Measurements from ENCODE around the gene SYNE2.
"Not testable (repeated sequence)": the region's sequence is repeated elsewhere in the genome, so short reads cannot be mapped to it uniquely, and the experiment has no call there.

The SYNE2 gene

DNA sequence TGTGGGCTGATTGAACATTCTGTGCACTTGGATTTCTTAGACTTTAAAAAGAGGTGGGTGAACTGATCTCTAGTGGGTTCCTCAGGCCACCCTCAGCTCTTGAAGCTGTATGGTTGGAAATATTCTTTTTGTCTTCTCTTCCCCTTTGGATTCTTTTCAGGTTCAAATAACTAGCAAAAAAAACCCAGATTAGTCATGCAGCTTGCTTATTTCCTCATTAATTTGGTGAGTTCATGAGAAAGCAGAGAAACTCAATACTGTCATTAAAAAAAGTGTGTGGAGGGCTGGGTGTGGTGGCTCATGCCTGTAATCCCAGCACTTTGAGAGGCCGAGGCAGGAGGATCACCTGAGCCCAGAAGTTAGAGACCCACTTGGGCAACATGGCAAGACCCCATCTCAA is 258.0 kb downstream of the SYNE2 start:
- TF ChIP-seq, protein P1, sequence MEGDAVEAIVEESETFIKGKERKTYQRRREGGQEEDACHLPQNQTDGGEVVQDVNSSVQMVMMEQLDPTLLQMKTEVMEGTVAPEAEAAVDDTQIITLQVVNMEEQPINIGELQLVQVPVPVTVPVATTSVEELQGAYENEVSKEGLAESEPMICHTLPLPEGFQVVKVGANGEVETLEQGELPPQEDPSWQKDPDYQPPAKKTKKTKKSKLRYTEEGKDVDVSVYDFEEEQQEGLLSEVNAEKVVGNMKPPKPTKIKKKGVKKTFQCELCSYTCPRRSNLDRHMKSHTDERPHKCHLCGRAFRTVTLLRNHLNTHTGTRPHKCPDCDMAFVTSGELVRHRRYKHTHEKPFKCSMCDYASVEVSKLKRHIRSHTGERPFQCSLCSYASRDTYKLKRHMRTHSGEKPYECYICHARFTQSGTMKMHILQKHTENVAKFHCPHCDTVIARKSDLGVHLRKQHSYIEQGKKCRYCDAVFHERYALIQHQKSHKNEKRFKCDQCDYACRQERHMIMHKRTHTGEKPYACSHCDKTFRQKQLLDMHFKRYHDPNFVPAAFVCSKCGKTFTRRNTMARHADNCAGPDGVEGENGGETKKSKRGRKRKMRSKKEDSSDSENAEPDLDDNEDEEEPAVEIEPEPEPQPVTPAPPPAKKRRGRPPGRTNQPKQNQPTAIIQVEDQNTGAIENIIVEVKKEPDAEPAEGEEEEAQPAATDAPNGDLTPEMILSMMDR (IDR thresholded peaks at IDR 0.05; ENCODE audit: control insufficient read depth, extremely low read depth, insufficient read depth) = no peak
- DNase-seq (ENCODE audit: low read depth) = no peak
- no peak overlapping the region for H3K4me3 ChIP-seq (ENCODE audit: low read depth, low read length)

DNA sequence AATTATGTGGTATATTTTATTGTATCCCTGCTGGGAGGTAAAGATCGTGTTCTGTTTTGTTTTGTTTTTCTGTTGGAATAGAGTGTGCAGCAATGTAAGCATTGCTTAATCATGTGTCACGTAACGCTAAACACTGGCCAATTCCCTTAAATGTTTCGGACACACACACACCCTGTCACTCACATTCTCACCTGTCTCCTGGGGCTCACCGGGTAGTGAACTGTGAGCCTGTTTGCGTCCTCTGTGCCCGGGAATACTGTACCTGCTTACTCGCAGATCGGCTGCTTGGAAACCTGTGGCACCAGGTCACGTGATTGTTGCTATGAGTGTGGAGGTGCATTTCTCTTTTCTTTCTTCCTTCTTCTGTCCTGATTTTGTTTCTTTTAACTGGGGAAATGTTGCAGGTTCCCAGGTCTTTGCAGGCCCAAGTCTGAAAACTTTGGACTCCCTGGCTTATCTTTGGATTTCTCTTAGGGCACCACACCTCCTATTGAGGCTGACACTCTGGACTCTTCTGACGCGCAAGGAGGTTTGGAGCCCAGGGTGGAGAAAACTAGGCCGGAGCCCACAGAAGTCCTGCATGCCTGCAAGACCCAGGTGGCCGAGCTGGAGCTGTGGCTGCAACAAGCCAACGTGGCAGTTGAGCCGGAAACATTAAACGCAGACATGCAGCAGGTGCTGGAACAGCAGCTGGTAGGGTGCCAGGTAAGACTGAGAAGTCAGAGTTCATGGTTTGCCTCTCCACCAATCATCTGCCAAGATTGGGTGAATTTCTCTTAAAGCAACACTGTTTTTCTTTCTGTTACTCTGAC is 260.3 kb downstream of the SYNE2 start:
- H3K4me3 ChIP-seq (ENCODE audit: low read depth, low read length) = peak overlapping the region; percentile 44
- peak; percentile 84 for DNase-seq (ENCODE audit: low read depth)
- TF ChIP-seq, protein P1 (IDR thresholded peaks at IDR 0.05; ENCODE audit: control insufficient read depth, extremely low read depth, insufficient read depth) = no peak

DNA sequence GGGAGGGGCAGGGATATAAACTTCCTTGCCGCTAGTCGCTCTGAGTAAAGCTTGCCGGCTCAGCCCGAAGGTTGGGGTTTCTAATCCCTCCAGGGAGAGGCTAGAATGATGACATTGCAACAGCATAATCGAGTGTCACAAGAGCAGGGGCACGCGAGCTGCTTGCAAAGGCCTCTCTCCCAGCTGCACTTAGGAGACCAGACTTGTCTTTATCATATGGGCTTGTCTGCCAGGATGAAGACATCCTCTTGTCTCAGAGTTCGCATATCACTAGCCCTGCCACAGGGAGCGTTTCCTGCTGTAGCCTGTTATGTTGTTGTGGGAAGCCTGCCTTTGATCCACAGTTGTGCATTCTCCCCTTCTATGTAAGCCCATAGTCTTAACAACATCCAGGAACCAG is 261.4 kb downstream of the SYNE2 start:
- H3K4me3 ChIP-seq (ENCODE audit: low read depth, low read length) = no peak overlapping the region
- TF ChIP-seq, protein P1 (IDR thresholded peaks at IDR 0.05; ENCODE audit: control insufficient read depth, extremely low read depth, insufficient read depth) = no peak
- DNase-seq (ENCODE audit: low read depth) = no peak

DNA sequence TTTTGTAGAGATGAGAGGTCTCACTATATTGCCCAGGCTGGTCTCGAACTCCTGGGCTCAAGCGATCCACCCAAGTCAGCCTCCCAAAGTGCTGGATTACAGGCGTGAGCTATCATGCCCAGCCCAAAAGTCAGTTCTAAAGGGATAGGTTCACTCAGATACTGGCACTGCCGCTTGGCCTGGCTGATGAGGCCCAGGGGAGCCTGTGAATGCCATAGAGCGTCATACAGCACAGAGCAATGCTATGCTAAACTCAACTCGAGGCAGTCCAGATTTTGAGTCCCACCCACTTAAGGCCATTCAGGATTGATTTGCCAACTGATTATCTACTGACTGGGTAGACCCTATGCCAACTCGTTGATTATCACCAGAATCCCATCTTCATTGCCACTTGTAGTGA is 262.0 kb downstream of the SYNE2 start:
- TF ChIP-seq, protein P1 (IDR thresholded peaks at IDR 0.05; ENCODE audit: control insufficient read depth, extremely low read depth, insufficient read depth) = no peak
- H3K4me3 ChIP-seq (ENCODE audit: low read depth, low read length) = no peak overlapping the region

DNA sequence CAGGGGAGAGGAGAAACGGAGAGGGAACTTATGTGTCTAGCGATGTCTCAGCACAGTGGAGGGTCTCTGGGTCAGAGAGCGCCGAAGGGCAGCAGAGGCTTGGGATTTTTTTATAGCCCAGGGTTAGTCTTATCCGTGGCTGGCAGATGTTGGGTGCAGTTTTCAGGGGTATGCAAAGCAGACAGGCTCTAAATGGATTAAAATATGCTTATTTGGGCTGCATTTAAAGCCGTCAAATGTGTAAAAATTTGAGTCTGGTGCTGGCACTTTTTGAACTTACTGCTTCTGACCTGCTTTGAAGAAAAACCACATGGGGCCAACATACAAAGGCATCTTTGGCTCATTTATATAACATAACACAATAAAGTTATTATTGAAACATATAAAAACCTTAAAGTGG is 262.6 kb downstream of the SYNE2 start:
- TF ChIP-seq, protein P1 (IDR thresholded peaks at IDR 0.05; ENCODE audit: control insufficient read depth, extremely low read depth, insufficient read depth) = no peak
- DNase-seq (ENCODE audit: low read depth) = no peak
- no peak overlapping the region for H3K4me3 ChIP-seq (ENCODE audit: low read depth, low read length)

More for the DNA sequence above, 262.0 kb downstream of the SYNE2 start:
- no peak for DNase-seq (ENCODE audit: low read depth)

DNA sequence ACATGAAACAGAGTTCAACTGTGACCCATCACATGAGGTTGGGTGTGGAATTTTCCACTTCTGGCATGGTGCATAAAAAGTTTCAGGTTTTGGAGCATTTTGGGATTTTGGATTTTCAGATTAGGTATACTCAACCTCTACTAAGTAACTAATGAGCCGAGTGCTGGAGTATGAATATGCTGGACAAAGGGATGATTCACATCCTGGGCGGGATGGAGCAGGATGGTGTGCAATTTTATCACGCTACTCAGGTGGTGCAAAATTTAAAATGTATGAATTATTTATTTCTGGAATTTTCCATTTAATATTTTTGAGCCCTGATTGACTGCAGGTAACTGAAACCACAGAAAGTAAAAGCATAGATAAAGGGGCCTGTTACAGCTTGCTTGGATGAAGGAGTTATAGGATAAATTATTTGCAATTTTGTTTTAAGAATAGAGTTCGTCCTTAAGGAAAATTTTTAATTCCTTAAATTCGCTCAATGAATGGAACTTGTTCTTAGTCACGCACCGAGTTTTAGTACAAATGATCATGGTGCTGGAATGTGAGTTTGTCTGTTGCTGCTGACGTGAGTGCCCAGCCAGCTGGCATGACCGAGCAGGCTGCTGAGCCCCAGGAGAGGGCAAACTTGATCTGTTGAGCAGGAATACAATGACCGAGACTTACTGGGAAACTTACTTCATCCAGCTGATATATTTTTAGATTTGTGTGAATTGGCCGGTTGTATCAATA is 265.0 kb downstream of the SYNE2 start:
- TF ChIP-seq, protein P1 (IDR thresholded peaks at IDR 0.05; ENCODE audit: control insufficient read depth, extremely low read depth, insufficient read depth) = no peak
- no peak for DNase-seq (ENCODE audit: low read depth)
- H3K4me3 ChIP-seq (ENCODE audit: low read depth, low read length) = no peak overlapping the region

DNA sequence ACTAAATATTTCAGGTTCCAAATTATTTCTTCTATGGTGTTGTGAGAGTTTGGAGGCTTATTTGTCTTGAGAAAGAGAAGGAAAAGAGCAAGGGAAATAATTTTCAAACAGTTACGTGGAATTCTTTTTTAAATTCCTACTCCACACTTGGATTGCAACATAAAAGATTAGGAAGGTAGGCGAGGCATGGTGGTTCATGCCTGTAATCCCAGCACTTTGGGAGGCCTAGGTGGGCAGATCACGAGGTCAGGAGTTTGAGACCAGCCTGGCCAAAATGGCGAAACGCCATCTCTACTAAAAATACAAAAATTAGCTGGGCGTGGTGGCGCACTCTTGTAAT is 265.6 kb downstream of the SYNE2 start:
- DNase-seq (ENCODE audit: low read depth); H3K4me3 ChIP-seq (ENCODE audit: low read depth, low read length): not testable (repeated sequence)
